T-helper 2 cell (primary cell): Measurements from ENCODE around the gene SPATA3.

Source experiments
- DNase-seq, 5 experiments: peaks; one replicate each; pipeline versions ENCODE4 v3.0.0 to v3.0.0-alpha.2; 2012 to 2022

The SPATA3 gene

GRCh38 chr2:231030725-231031124, 34.8 kb downstream of the SPATA3 start:
- DNase-seq = no peak

GRCh38 chr2:231032575-231033140, 36.7 kb downstream of the SPATA3 start:
- DNase-seq = no peak

DNA sequence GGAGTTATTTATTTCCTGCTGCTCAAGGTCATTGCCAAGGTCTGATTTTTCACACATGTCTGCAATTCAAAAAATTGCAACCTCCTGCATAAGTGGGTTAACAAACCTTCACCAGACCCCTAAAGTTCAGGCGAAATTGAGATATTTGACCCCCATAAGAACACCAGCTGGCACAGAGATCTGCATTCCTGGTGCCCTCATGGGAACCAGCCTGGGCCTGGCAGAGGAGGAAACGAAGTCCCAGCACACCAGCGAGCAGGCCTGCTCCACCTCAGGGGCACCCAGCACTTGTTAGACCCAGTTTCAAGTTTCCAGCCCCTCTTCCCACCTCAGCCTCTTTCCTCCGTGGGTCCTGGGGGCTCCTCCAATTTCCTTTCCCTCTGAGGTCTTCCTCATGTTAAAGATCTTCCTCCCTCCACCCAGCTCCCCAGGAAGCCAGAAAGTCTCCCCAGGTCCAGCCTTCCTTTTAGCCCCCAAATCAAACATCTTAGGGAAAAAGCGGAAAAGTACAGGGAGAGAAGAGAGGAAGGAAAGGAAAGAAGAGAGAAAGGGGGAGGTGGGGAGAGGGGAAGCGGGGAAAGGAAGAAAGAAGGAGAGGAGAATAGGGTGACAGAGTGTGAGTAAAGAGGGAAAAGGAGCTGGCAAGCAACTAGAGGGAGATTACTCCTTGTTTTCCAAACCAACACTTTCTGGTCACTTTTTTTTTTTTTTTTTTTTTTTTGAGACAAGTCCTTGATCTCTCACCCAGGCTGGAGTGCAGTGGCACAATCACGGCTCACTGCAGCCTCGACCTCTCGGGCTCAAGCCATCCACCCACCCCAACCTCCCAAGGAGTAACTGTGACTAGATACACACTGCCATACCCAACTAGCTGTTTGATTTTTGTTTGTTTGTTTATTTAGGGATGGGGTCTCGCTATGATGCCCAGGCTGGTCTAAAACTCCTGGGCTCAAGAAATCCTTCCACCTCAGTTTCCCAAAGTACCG, 37.5 kb downstream of the SPATA3 start:
- no peak for DNase-seq

GRCh38 chr2:231034291-231034882, 38.5 kb downstream of the SPATA3 start:
- no peak for DNase-seq

- DNase-seq = no peak
Measured at GRCh38 chr2:231036131-231036530, 40.2 kb downstream of the SPATA3 start.

DNA sequence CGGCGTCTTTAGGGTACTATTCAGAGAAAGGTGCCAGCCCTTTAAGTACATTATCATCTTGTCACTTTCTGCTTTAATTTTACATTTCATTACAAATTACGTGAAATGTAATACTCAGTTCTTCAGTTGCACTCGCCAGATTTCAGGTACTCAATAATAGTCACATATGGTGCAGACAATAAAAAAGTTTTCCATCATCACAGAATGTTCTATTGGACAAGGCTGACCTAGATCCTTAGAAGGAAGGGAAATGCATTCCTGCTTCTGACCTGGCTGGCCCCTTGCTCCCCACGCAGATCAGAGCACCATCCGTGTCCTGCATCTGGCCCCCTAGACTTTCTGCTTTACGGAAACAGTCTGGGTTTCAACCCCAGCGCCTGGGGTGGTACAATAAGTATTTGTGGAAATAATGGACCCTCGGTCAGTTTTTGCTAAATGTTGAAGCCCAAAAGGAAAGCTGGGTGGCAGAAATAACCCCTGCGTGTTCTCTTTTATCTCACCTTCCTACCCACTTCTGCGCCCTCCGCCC, 40.7 kb downstream of the SPATA3 start:
- DNase-seq = no peak

DNA sequence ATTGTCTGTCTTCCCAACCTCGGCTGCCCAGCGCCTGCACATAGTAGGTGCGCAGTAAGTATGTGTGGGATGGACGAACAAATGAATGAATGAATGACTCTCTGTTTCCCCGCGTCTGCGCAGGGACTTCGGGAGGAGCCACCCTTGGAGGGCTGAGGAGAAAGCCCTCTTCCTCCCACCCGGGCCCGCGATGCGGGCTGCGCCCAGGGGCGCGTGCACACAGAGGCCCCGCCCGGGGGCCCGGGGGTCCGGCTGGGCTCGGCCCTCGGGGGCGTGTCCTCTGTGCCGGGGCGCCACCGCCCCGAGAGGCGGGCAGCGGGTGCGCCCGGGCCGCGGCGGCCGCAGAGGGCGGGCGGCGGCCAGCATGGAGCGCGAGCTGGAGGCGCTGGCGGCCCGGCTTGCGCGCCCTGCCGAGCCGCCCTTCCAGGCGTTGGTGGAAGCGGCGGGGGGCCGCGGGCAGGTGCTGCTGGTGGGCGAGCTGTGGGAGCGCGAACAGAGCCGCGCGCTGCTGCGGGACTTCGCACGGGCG, 41.3 kb downstream of the SPATA3 start, which contains the start of gene C2orf72:
C2orf72 (plus strand) TSS at position 322 of the 529 bp plus-strand sequence; CDS start at position 365, 43 bp downstream.
- DNase-seq = peak in 1 of 5 experiments; percentile 18

- peak in 1 of 5 experiments; percentile 22 for DNase-seq
Measured at GRCh38 chr2:231037731-231038482, 42.0 kb downstream of the SPATA3 start.

- DNase-seq = no peak
Measured at GRCh38 chr2:231038483-231039293, 42.8 kb downstream of the SPATA3 start.

DNA sequence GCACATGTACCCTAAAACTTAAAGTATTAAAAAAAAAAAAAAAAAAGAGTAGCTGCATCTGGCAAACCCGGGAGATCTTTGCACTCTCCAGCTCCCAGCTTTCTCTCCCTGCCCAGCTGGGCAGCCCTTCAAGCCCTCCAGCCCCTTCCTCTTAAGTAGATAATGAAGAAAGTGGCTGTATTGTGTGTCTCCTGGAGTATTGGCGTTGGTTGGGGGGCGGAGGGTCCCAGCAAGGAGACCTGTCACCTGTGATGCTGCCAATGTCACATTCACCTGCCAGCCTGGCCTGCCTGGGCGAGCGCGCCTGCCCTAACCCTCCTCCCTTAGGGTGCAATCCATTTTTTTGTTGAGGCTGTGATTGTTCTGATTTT, 43.4 kb downstream of the SPATA3 start:
- DNase-seq = no peak

- no peak for DNase-seq
Measured at GRCh38 chr2:231039821-231040364, 44.0 kb downstream of the SPATA3 start.

- DNase-seq = no peak
Measured at GRCh38 chr2:231041061-231041689, 45.3 kb downstream of the SPATA3 start.

- no peak for DNase-seq
Measured at GRCh38 chr2:231043796-231044195, 47.9 kb downstream of the SPATA3 start.

DNA sequence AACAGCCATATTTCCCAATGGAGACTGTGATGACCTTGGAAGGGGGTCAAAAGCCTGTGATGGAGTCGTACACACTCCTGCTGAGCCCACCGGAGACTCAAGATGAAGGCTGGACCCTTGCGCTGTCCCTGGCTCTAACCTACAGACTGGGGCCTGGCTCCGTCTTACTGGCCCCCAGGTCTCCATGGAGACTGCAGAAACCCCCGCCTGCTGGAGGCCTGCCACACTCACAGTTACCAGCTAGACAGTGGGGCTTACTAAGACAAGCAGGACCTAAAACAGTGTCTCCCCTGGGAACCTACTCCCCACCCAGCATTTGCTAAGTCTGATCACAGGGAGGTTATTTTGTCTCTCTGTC, 51.0 kb downstream of the SPATA3 start:
- DNase-seq = no peak

- no peak for DNase-seq
Measured at GRCh38 chr2:231047274-231047922, 51.5 kb downstream of the SPATA3 start.

- DNase-seq = no peak
Measured at GRCh38 chr2:231047923-231048915, 52.3 kb downstream of the SPATA3 start.

DNA sequence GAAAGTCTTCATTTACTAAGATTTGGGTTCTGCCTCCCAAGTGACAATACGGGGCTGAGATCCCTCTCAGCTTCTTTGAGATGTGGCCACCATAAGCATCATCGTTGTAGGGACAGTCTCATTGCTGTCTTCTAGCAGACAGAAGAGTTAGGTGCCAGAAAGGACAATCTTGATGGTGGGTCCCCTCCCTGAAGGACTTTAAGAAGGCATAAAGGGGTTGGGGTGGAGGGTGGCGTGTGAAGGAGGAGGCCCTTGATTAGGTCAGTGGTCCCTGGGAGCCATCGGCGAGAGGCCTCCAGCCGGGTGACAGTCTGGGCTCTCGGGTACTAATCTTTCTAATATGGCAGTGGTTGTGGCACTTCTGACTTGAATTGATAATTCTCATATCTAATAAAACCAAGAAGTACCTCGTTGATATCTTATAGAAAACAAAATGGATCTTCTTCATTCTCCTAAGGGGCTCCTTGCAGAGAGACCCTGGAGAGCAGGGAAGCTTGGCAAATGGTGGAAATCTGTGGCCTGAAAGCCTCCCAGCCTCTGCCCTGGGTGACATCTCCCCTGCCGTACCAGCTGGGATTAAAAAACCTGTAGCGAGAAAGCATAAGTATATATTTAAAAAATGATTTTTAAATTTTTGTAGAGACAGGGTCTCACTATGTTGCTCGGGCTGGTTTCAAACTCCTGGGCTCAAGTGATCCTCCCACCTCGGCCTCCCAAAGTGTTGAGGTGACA, 53.5 kb downstream of the SPATA3 start:
- no peak for DNase-seq
